Astrocyte (in vitro differentiated cells and primary cell): ENCODE results near the gene HMCN2. TPM values are rescaled to one million over a fixed set of nuclear protein-coding genes. Genes with fewer than 3 reads are reported as not detected.

Experiments used
- DNase-seq: peaks from one replicate; pipeline ENCODE4 v3.0.0-alpha.2; 2010; ENCODE audit warnings: low read depth
- FAIRE-seq: peaks from 2 replicates; lab custom pipeline; 2011; peaks lifted over from hg19 to GRCh38; lab: Jason Lieb, UNC
- H2AFZ ChIP-seq: 2 replicates; pipeline ENCODE4 v1.6.0; 2012; ENCODE audit warnings: low read depth, low read length, inconsistent platforms
- H3K27ac ChIP-seq: 2 replicates; pipeline ENCODE4 v1.5.1; 2011; ENCODE audit warnings: low read depth, low read length, inconsistent platforms
- H3K27me3 ChIP-seq: 2 replicates; pipeline ENCODE4 v1.6.0; 2011; ENCODE audit warnings: low read length, inconsistent platforms; ENCODE audit not compliant: insufficient read depth
- H3K36me3 ChIP-seq: 2 replicates; pipeline ENCODE4 v1.5.1; 2011; ENCODE audit warnings: low read length, inconsistent platforms; ENCODE audit not compliant: insufficient read depth
- H3K4me1 ChIP-seq: 2 replicates; pipeline ENCODE4 v1.5.1; 2011; ENCODE audit warnings: low read length, inconsistent platforms; ENCODE audit not compliant: insufficient read depth
- H3K4me2 ChIP-seq: 2 replicates; pipeline ENCODE4 v1.6.0; 2012; ENCODE audit warnings: low read length, inconsistent platforms
- H3K4me3 ChIP-seq: 2 replicates; pipeline ENCODE4 v1.5.1; 2011; ENCODE audit warnings: low read depth, mild to moderate bottlenecking, low read length, inconsistent platforms; ENCODE audit not compliant: insufficient read depth
- H3K79me2 ChIP-seq: 2 replicates; pipeline ENCODE4 v1.6.0; 2012; ENCODE audit warnings: mild to moderate bottlenecking, low read length, inconsistent platforms; ENCODE audit not compliant: insufficient read depth
- H3K9ac ChIP-seq: 2 replicates; pipeline ENCODE4 v1.6.0; 2012; ENCODE audit warnings: mild to moderate bottlenecking, low read length, inconsistent platforms
- H3K9me3 ChIP-seq: 2 replicates; pipeline ENCODE4 v1.5.1; 2012; ENCODE audit warnings: low read depth, mild to moderate bottlenecking, low read length, inconsistent platforms; ENCODE audit not compliant: insufficient read depth
- H4K20me1 ChIP-seq: 2 replicates; pipeline ENCODE4 v1.6.0; 2012; ENCODE audit warnings: low read length, inconsistent platforms; ENCODE audit not compliant: insufficient read depth
- H3K27ac Mint-ChIP-seq: one replicate; pipeline ENCODE4 v1.8.0; 2021; ENCODE audit warnings: mild to moderate bottlenecking, mixed read lengths; ENCODE audit not compliant: unreplicated experiment
- H3K27me3 Mint-ChIP-seq: one replicate; pipeline ENCODE4 v1.8.0; 2021; ENCODE audit warnings: low read depth, mixed read lengths; ENCODE audit not compliant: unreplicated experiment
- H3K36me3 Mint-ChIP-seq: one replicate; pipeline ENCODE4 v1.8.0; 2021; ENCODE audit warnings: low read depth, mixed read lengths; ENCODE audit not compliant: unreplicated experiment
- H3K4me1 Mint-ChIP-seq: one replicate; pipeline ENCODE4 v1.8.0; 2021; ENCODE audit warnings: low read depth, mixed read lengths; ENCODE audit not compliant: unreplicated experiment
- H3K4me3 Mint-ChIP-seq: one replicate; pipeline ENCODE4 v1.8.0; 2021; ENCODE audit warnings: mild to moderate bottlenecking, moderate library complexity, mixed read lengths; ENCODE audit not compliant: unreplicated experiment
- H3K9me3 Mint-ChIP-seq: one replicate; pipeline ENCODE4 v1.8.0; 2021; ENCODE audit warnings: mild to moderate bottlenecking, mixed read lengths; ENCODE audit not compliant: unreplicated experiment
- CTCF ChIP-seq: IDR thresholded peaks from 2 replicates; pipeline ENCODE4 v1.5.1; 2011; ENCODE audit warnings: low read depth, mild to moderate bottlenecking, inconsistent platforms, low read length, moderate library complexity; ENCODE audit not compliant: insufficient read depth
- EZH2 ChIP-seq: IDR thresholded peaks from 2 replicates; pipeline ENCODE4 v1.6.1; 2012; ENCODE audit warnings: mild to moderate bottlenecking, low read length, inconsistent platforms; ENCODE audit not compliant: insufficient read depth
- total RNA-seq: library from RNA; stranded (reverse); gene quantifications from 2 replicates; pipeline ENCODE4 v1.2.1, GENCODE V29; 2021

HMCN2 gene
- total RNA-seq, 1 donor from 2014 or later: 1.6 TPM

DNA sequence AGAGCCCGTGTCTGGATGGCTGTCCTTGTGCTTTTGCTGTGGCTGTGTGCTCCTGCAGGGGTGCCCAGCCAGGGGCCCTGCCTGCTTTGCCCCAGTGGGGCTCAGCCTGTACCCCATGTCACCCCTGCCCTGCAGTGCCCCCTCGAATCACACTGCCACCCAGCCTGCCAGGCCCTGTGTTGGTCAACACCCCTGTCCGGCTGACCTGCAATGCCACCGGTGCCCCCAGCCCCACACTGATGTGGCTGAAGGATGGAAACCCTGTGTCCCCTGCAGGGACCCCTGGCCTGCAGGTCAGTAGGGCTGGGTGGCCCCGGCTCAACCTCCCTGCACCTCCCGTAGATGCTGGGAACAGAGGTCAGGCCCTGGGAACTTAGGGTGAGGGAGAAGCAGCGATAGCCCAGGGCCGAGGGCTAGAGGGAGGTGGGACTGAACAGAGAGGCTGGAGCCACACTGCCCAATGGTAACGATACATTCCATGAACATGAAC, 96.4 kb downstream of the HMCN2 start:
- Histone ChIP-seq H3K27me3 (no peaks in the 10 kb centered on the region), H3K79me2 (no peaks in the 10 kb centered on the region), H3K27ac (no peak overlapping the region), H3K36me3 (no peaks in the 10 kb centered on the region), H2AFZ (no peak overlapping the region), H3K4me2 (no peak overlapping the region), H4K20me1 (no peaks in the 10 kb centered on the region), H3K4me3 (no peak overlapping the region), H3K9ac (no peak overlapping the region), H3K4me1 (no peaks in the 10 kb centered on the region), H3K9me3 (no peaks in the 10 kb centered on the region)
- H3K27ac Mint-ChIP-seq: no peak overlapping the region
- peaks cover under 1% of the 10 kb centered on the region for H3K4me1 Mint-ChIP-seq
- FAIRE-seq (no peak), DNase-seq (no peak)
- TF ChIP-seq EZH2 (no peak), CTCF (no peak)
- peaks cover 13% of the 10 kb centered on the region for H3K9me3 Mint-ChIP-seq
- peaks cover 9% of the 10 kb centered on the region for H3K36me3 Mint-ChIP-seq
- H3K4me3 Mint-ChIP-seq: no peak overlapping the region
- peaks cover 44% of the 10 kb centered on the region for H3K27me3 Mint-ChIP-seq

DNA sequence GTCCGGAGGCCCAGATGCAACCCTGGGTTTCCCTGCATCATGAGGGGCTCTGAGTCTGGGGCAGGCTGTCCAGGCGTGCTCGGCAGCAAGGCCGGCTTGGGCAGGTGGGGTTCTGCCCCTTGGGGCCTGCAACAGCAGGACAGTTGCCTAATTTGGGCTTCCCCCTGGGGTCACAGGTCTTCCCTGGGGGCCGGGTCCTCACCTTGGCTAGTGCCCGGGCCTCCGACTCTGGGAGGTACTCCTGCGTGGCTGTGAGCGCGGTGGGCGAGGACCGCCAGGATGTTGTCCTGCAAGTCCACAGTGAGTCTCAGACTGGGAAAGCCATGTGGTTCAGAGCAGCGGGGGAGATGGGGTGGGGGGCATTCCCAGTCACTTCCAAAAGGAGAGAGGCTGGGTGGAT, 97.1 kb downstream of the HMCN2 start:
- FAIRE-seq (no peak), DNase-seq (no peak)
- peaks cover 13% of the 10 kb centered on the region for H3K9me3 Mint-ChIP-seq
- no peak for TF ChIP-seq EZH2
- TF ChIP-seq CTCF: no peak
- Histone ChIP-seq H3K36me3 (no peaks in the 10 kb centered on the region), H2AFZ (no peak overlapping the region), H3K27ac (no peak overlapping the region), H3K4me2 (no peak overlapping the region), H3K9me3 (no peaks in the 10 kb centered on the region), H3K79me2 (no peaks in the 10 kb centered on the region), H3K4me1 (no peaks in the 10 kb centered on the region), H3K9ac (no peak overlapping the region), H4K20me1 (no peaks in the 10 kb centered on the region), H3K4me3 (no peak overlapping the region), H3K27me3 (no peaks in the 10 kb centered on the region)
- no peak overlapping the region for H3K27ac Mint-ChIP-seq
- no peak overlapping the region for H3K4me3 Mint-ChIP-seq
- peaks cover 43% of the 10 kb centered on the region for H3K27me3 Mint-ChIP-seq
- peaks cover 13% of the 10 kb centered on the region for H3K36me3 Mint-ChIP-seq
- H3K4me1 Mint-ChIP-seq: peaks cover 3% of the 10 kb centered on the region

GRCh38 chr9:130363755-130364404, 98.3 kb downstream of the HMCN2 start:
- TF ChIP-seq EZH2: no peak
- no peak for TF ChIP-seq CTCF
- Mint-ChIP-seq H3K9me3 (peaks cover 10% of the 10 kb centered on the region), H3K36me3 (peaks cover 10% of the 10 kb centered on the region), H3K27ac (no peak overlapping the region), H3K27me3 (peaks cover 35% of the 10 kb centered on the region), H3K4me3 (no peak overlapping the region), H3K4me1 (peaks cover 3% of the 10 kb centered on the region)
- Histone ChIP-seq H3K79me2 (no peaks in the 10 kb centered on the region), H3K4me2 (no peak overlapping the region), H3K4me1 (no peaks in the 10 kb centered on the region), H3K4me3 (no peak overlapping the region), H3K27ac (no peak overlapping the region), H3K9ac (no peak overlapping the region), H2AFZ (no peak overlapping the region), H4K20me1 (no peaks in the 10 kb centered on the region), H3K36me3 (no peaks in the 10 kb centered on the region), H3K9me3 (no peaks in the 10 kb centered on the region), H3K27me3 (no peaks in the 10 kb centered on the region)
- FAIRE-seq (no peak), DNase-seq (no peak)
